HG03280 (cell line): Measurements from ENCODE around the gene GFPT1.
"Not testable (repeated sequence)": the region's sequence is repeated elsewhere in the genome, so short reads cannot be mapped to it uniquely, and the experiment has no call there.

Experiments
- ATAC-seq: cut with Tn5 transposase; IDR thresholded peaks from one replicate; pipeline ENCODE4 v1.9.1; 2021; ENCODE audit warnings: mild to moderate bottlenecking, moderate library complexity; ENCODE audit not compliant: unreplicated experiment

Gene GFPT1

GRCh38 chr2:69384618-69385081 is 2.4 kb downstream of the GFPT1 start:
- no peak for ATAC-seq

GRCh38 chr2:69383176-69383812 is 3.7 kb downstream of the GFPT1 start:
- no peak for ATAC-seq

GRCh38 chr2:69382547-69382946 is 4.5 kb downstream of the GFPT1 start:
- ATAC-seq = no peak

GRCh38 chr2:69381337-69381737 is 5.7 kb downstream of the GFPT1 start:
- no peak for ATAC-seq

- ATAC-seq = no peak
Measured at GRCh38 chr2:69380072-69380917, 6.7 kb downstream of the GFPT1 start.

GRCh38 chr2:69376403-69376802 is 10.6 kb downstream of the GFPT1 start:
- no peak for ATAC-seq

- no peak for ATAC-seq
Measured at GRCh38 chr2:69375494-69376353, 11.3 kb downstream of the GFPT1 start.

- ATAC-seq = no peak
Measured at GRCh38 chr2:69372767-69373166, 14.3 kb downstream of the GFPT1 start.

- ATAC-seq = no peak
Measured at GRCh38 chr2:69369802-69370201, 17.2 kb downstream of the GFPT1 start.

GRCh38 chr2:69368588-69368987 is 18.4 kb downstream of the GFPT1 start:
- ATAC-seq = no peak

- ATAC-seq = no peak
Measured at GRCh38 chr2:69359371-69359770, 27.7 kb downstream of the GFPT1 start.

- ATAC-seq = no peak
Measured at GRCh38 chr2:69358914-69359313, 28.1 kb downstream of the GFPT1 start.

- ATAC-seq = no peak
Measured at GRCh38 chr2:69356471-69356870, 30.6 kb downstream of the GFPT1 start.

- not testable (repeated sequence) for ATAC-seq
Measured at GRCh38 chr2:69354976-69355375, 32.1 kb downstream of the GFPT1 start.

- ATAC-seq = no peak
Measured at GRCh38 chr2:69353360-69353759, 33.7 kb downstream of the GFPT1 start.

GRCh38 chr2:69348781-69349180 is 38.2 kb downstream of the GFPT1 start:
- no peak for ATAC-seq

- no peak for ATAC-seq
Measured at GRCh38 chr2:69345434-69345833, 41.6 kb downstream of the GFPT1 start.

GRCh38 chr2:69344305-69344704 is 42.7 kb downstream of the GFPT1 start:
- ATAC-seq = no peak

GRCh38 chr2:69340101-69340775 is 46.8 kb downstream of the GFPT1 start:
- no peak for ATAC-seq

GRCh38 chr2:69335311-69335710 is 51.7 kb downstream of the GFPT1 start:
- no peak for ATAC-seq

GRCh38 chr2:69333352-69333751 is 53.7 kb downstream of the GFPT1 start:
- no peak for ATAC-seq
